Measurements from ENCODE around the gene MAP3K9. TPM values are rescaled to one million over a fixed set of nuclear protein-coding genes. Genes with fewer than 3 reads are reported as not detected.
A peak's percentile ranks its signal among the peaks of the same experiment; 100 is the strongest.
"Not testable (repeated sequence)": the region's sequence is repeated elsewhere in the genome, so short reads cannot be mapped to it uniquely, and the experiment has no call there.

The MAP3K9 gene
- total RNA-seq, 1 experiment from 2014 or later = 5.4 TPM

GRCh38 chr14:70714055-70714550 is 95.2 kb downstream of the MAP3K9 start:
- in situ Hi-C loops (cut with HindIII; ENCODE audit: low pct_unique_long_range_greater_than_20kb, low sequenced_read_pairs) = no loop called here
- peak; percentile 82 for DNase-seq (ENCODE audit: low read depth, low spot score)

GRCh38 chr14:70713511-70713916 is 95.8 kb downstream of the MAP3K9 start:
- DNase-seq (ENCODE audit: low read depth, low spot score) = no peak
- in situ Hi-C loops (cut with HindIII; ENCODE audit: low pct_unique_long_range_greater_than_20kb, low sequenced_read_pairs) = no loop called here

- in situ Hi-C loops (cut with HindIII; ENCODE audit: low pct_unique_long_range_greater_than_20kb, low sequenced_read_pairs) = no loop called here
These were observed 96.2 kb downstream of the MAP3K9 start for GRCh38 chr14:70713096-70713495.

GRCh38 chr14:70711451-70711850 is 97.9 kb downstream of the MAP3K9 start:
- DNase-seq (ENCODE audit: low read depth, low spot score) = no peak
- in situ Hi-C loops (cut with HindIII; ENCODE audit: low pct_unique_long_range_greater_than_20kb, low sequenced_read_pairs) = no loop called here

More at GRCh38 chr14:70713096-70713495, 96.2 kb downstream of the MAP3K9 start:
- no peak for DNase-seq (ENCODE audit: low read depth, low spot score)

- in situ Hi-C loops (cut with HindIII; ENCODE audit: low pct_unique_long_range_greater_than_20kb, low sequenced_read_pairs) = no loop called here
These were observed 99.5 kb downstream of the MAP3K9 start for GRCh38 chr14:70709726-70710382.

GRCh38 chr14:70708717-70709570 is 100.4 kb downstream of the MAP3K9 start:
- in situ Hi-C loops (cut with HindIII; ENCODE audit: low pct_unique_long_range_greater_than_20kb, low sequenced_read_pairs) = no loop called here
- no peak for DNase-seq (ENCODE audit: low read depth, low spot score)

More at GRCh38 chr14:70709726-70710382, 99.5 kb downstream of the MAP3K9 start:
- no peak for DNase-seq (ENCODE audit: low read depth, low spot score)

- DNase-seq (ENCODE audit: low read depth, low spot score) = no peak
- in situ Hi-C loops (cut with HindIII; ENCODE audit: low pct_unique_long_range_greater_than_20kb, low sequenced_read_pairs) = no loop called here
These were observed 101.9 kb downstream of the MAP3K9 start for GRCh38 chr14:70707138-70708038.

- in situ Hi-C loops (cut with HindIII; ENCODE audit: low pct_unique_long_range_greater_than_20kb, low sequenced_read_pairs) = no loop called here
- DNase-seq (ENCODE audit: low read depth, low spot score) = no peak
These were observed 103.1 kb downstream of the MAP3K9 start for GRCh38 chr14:70706177-70706576.

- DNase-seq (ENCODE audit: low read depth, low spot score) = no peak
- in situ Hi-C loops (cut with HindIII; ENCODE audit: low pct_unique_long_range_greater_than_20kb, low sequenced_read_pairs) = no loop called here
These were observed 104.4 kb downstream of the MAP3K9 start for GRCh38 chr14:70704960-70705359.

GRCh38 chr14:70703621-70704168 is 105.6 kb downstream of the MAP3K9 start:
- DNase-seq (ENCODE audit: low read depth, low spot score); in situ Hi-C loops (cut with HindIII; ENCODE audit: low pct_unique_long_range_greater_than_20kb, low sequenced_read_pairs): not testable (repeated sequence)

GRCh38 chr14:70702161-70702560 is 107.2 kb downstream of the MAP3K9 start:
- in situ Hi-C loops (cut with HindIII; ENCODE audit: low pct_unique_long_range_greater_than_20kb, low sequenced_read_pairs) = no loop called here

GRCh38 chr14:70701610-70702009 is 107.7 kb downstream of the MAP3K9 start:
- no peak for DNase-seq (ENCODE audit: low read depth, low spot score)
- in situ Hi-C loops (cut with HindIII; ENCODE audit: low pct_unique_long_range_greater_than_20kb, low sequenced_read_pairs) = no loop called here

More at GRCh38 chr14:70702161-70702560, 107.2 kb downstream of the MAP3K9 start:
- no peak for DNase-seq (ENCODE audit: low read depth, low spot score)

GRCh38 chr14:70700955-70701585 is 108.2 kb downstream of the MAP3K9 start:
- in situ Hi-C loops (cut with HindIII; ENCODE audit: low pct_unique_long_range_greater_than_20kb, low sequenced_read_pairs) = no loop called here
- DNase-seq (ENCODE audit: low read depth, low spot score) = no peak

- DNase-seq (ENCODE audit: low read depth, low spot score) = no peak
- in situ Hi-C loops (cut with HindIII; ENCODE audit: low pct_unique_long_range_greater_than_20kb, low sequenced_read_pairs) = no loop called here
These were observed 109.7 kb downstream of the MAP3K9 start for GRCh38 chr14:70699646-70700045.

GRCh38 chr14:70698288-70698687 is 111.0 kb downstream of the MAP3K9 start:
- in situ Hi-C loops (cut with HindIII; ENCODE audit: low pct_unique_long_range_greater_than_20kb, low sequenced_read_pairs) = no loop called here
- DNase-seq (ENCODE audit: low read depth, low spot score) = no peak

- in situ Hi-C loops (cut with HindIII; ENCODE audit: low pct_unique_long_range_greater_than_20kb, low sequenced_read_pairs) = no loop called here
- no peak for DNase-seq (ENCODE audit: low read depth, low spot score)
These were observed 111.6 kb downstream of the MAP3K9 start for GRCh38 chr14:70697701-70698100.

- no peak for DNase-seq (ENCODE audit: low read depth, low spot score)
- in situ Hi-C loops (cut with HindIII; ENCODE audit: low pct_unique_long_range_greater_than_20kb, low sequenced_read_pairs) = no loop called here
These were observed 113.3 kb downstream of the MAP3K9 start for GRCh38 chr14:70696026-70696425.

Data from SK-MEL-5 (cell line).